Ascending aorta (tissue), 2 donors: ENCODE measurements around the gene DIPK1A. TPM values are rescaled to one million over a fixed set of nuclear protein-coding genes. Genes with fewer than 3 reads are reported as not detected.
A peak's percentile ranks its signal among the peaks of the same experiment; 100 is the strongest.

ENCODE experiments used
- DNase-seq, 2 donors: peaks; one replicate each; pipeline ENCODE4 v3.0.0-alpha.2; 2019; ENCODE audit warnings: low spot score in 2 of 2
- H3K27ac ChIP-seq, 2 donors: fragments of 200-600 bp; sonication (generic); one replicate each; pipeline ENCODE4 v1.5.1; 2016 to 2017; ENCODE audit warnings: mild to moderate bottlenecking in 1 of 2
- H3K27me3 ChIP-seq: fragments of 200-600 bp; sonication (generic); one replicate; pipeline ENCODE4 v1.5.1; 2017
- H3K36me3 ChIP-seq, 2 donors: fragments of 200-600 bp; sonication (generic); one replicate each; pipeline ENCODE4 v1.5.1; 2016
- H3K4me1 ChIP-seq, 2 donors: fragments of 200-600 bp; sonication (generic); one replicate each; pipeline ENCODE4 v1.5.1; 2016 to 2017; ENCODE audit warnings: mild to moderate bottlenecking in 1 of 2
- H3K4me3 ChIP-seq, 2 donors: fragments of 200-600 bp; sonication (generic); one replicate each; pipeline ENCODE4 v1.5.1; 2016 to 2017; ENCODE audit warnings: mild to moderate bottlenecking in 1 of 2
- H3K9me3 ChIP-seq, 2 donors: fragments of 200-600 bp; sonication (generic); one replicate each; pipeline ENCODE4 v1.5.1; 2016
- intact Hi-C: fragments of 100-400 bp; cut with DNase I; formaldehyde crosslinking; loops from one replicate; pipeline ENCODE4 v1.15.1; 2023
- total RNA-seq: library from RNA; depleted of rRNA; stranded (reverse); fragments of >200 nt; gene quantifications from one replicate; pipeline ENCODE4 v1.1.0, GENCODE V29; 2016
- TF ChIP-seq, protein P1 (sequence below), 3 experiments: fragments of 200-600 bp in 2 of 3; fragments of 450-650 bp in 1 of 3; sonication (generic) in 2 of 3; IDR thresholded peaks; one replicate each; pipeline ENCODE4 v1.5.1; 2016 to 2019; ENCODE audit warnings: antibody characterized with exemption in 3 of 3, mild to moderate bottlenecking in 1 of 3, moderate library complexity in 1 of 3

DIPK1A gene
- total RNA-seq, 1 donor from 2014 or later = 7.0 TPM

DNA sequence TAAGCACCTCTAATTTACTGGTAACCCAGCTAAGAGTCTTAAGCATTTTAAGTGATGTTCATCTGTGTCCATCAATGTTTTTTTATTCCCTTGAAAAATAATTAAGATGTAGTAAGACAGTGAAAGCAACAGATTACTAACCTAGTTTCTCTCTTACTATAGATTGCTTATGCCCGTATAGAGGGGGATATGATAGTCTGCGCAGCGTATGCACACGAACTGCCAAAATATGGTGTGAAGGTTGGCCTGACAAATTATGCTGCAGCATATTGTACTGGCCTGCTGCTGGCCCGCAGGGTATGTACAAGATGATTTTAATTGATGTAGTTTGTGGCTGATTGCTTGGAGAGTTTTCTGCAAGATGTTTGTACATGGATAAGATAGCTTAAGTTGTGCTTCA lies 126.6 kb downstream of the DIPK1A start:
- Histone ChIP-seq H3K9me3 (no peaks in the 10 kb centered on the region), H3K4me3 (peak overlapping the region in 1 of 2 donors; percentile 80), H3K27ac (peak overlapping the region in 1 of 2 donors; percentile 90), H3K36me3 (peaks cover 42 to 46% of the 10 kb centered on the region in 2 donors), H3K4me1 (peaks cover 12 to 16% of the 10 kb centered on the region in 2 donors), H3K27me3 (no peaks in the 10 kb centered on the region)
- TF ChIP-seq, protein P1, sequence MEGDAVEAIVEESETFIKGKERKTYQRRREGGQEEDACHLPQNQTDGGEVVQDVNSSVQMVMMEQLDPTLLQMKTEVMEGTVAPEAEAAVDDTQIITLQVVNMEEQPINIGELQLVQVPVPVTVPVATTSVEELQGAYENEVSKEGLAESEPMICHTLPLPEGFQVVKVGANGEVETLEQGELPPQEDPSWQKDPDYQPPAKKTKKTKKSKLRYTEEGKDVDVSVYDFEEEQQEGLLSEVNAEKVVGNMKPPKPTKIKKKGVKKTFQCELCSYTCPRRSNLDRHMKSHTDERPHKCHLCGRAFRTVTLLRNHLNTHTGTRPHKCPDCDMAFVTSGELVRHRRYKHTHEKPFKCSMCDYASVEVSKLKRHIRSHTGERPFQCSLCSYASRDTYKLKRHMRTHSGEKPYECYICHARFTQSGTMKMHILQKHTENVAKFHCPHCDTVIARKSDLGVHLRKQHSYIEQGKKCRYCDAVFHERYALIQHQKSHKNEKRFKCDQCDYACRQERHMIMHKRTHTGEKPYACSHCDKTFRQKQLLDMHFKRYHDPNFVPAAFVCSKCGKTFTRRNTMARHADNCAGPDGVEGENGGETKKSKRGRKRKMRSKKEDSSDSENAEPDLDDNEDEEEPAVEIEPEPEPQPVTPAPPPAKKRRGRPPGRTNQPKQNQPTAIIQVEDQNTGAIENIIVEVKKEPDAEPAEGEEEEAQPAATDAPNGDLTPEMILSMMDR (IDR thresholded peaks at IDR 0.05) = no peak
- no peak for DNase-seq
- intact Hi-C loops = loop anchor here (10.0 kb wide), 3 partner anchors 350 to 1010 kb away; partner anchors contain the start of genes CCDC18, GLMN, RPAP2 and TMED5

DNA sequence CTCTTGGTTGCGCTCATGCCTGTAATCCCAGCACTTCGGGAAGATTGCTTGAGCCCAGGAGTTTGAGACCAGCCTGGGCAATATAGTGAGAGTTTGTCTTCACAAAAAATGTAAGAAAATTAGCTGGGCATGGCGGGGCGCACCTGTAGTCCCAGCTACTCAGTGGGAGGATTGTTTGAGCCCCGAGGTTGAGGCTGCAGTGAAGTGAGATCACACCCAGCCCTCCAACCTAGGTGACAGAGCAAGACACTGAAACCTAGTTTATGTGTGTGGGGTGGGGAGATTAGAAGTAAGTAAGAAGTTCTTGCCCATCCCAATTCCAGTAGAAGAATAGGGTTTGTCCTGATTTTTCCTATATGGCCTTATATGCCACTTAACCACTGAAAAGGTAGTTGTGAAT lies 127.4 kb downstream of the DIPK1A start:
- no peak for DNase-seq
- intact Hi-C loops = loop anchor here (10.0 kb wide), 3 partner anchors 351 to 1011 kb away; partner anchors contain the start of genes CCDC18, GLMN, RPAP2 and TMED5
- Histone ChIP-seq H3K4me1 (peaks cover 12 to 16% of the 10 kb centered on the region in 2 donors), H3K27ac (peak overlapping the region in 1 of 2 donors; percentile 90), H3K4me3 (peak overlapping the region; percentile 80), H3K9me3 (no peaks in the 10 kb centered on the region), H3K36me3 (peaks cover 42 to 43% of the 10 kb centered on the region in 2 donors), H3K27me3 (no peaks in the 10 kb centered on the region)
- TF ChIP-seq, protein P1 (IDR thresholded peaks at IDR 0.05) = no peak

DNA sequence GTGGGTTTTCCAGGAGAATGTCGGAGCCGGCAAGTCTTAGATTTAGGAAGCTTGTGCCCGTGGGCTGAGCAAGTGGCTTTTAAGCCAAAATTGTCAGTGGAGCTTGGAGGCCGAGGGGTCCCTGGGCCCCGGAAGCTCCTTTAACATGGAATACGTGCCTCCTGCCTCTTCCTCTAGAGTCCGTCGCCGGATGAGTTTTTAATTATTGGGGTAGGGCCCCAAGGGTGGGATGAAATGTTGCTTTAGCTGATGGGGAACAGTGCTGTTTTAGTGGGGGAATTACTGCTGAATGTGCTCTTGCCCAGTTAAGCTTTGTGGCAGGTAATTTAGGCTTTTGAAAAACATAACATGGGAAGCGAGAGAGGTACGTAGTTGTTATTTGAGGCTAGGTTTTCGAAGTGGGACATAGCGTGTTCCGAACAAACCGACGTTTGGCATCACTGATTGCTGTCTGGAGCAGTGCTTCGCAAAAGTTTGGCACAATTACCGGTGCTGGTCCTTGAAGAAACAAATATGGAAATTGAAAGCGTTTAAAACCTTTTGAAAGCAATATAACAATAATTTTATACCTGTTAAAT lies 128.6 kb downstream of the DIPK1A start:
- intact Hi-C loops = loop anchor here (1.0 to 10.0 kb wide), 5 partner anchors 47 to 1012 kb away; partner anchors contain the start of genes CCDC18, DIPK1A, EVI5 and GLMN
- no peak for DNase-seq
- H3K36me3 ChIP-seq = peaks cover 30 to 34% of the 10 kb centered on the region in 2 donors
- TF ChIP-seq, protein P1 (IDR thresholded peaks at IDR 0.05) = no peak
- H3K27ac ChIP-seq = peak overlapping the region; percentile 85 to 90
- peak overlapping the region; percentile 80 for H3K4me3 ChIP-seq
- H3K9me3 ChIP-seq = no peaks in the 10 kb centered on the region
- peaks cover 12 to 16% of the 10 kb centered on the region in 2 donors for H3K4me1 ChIP-seq
- no peaks in the 10 kb centered on the region for H3K27me3 ChIP-seq

DNA sequence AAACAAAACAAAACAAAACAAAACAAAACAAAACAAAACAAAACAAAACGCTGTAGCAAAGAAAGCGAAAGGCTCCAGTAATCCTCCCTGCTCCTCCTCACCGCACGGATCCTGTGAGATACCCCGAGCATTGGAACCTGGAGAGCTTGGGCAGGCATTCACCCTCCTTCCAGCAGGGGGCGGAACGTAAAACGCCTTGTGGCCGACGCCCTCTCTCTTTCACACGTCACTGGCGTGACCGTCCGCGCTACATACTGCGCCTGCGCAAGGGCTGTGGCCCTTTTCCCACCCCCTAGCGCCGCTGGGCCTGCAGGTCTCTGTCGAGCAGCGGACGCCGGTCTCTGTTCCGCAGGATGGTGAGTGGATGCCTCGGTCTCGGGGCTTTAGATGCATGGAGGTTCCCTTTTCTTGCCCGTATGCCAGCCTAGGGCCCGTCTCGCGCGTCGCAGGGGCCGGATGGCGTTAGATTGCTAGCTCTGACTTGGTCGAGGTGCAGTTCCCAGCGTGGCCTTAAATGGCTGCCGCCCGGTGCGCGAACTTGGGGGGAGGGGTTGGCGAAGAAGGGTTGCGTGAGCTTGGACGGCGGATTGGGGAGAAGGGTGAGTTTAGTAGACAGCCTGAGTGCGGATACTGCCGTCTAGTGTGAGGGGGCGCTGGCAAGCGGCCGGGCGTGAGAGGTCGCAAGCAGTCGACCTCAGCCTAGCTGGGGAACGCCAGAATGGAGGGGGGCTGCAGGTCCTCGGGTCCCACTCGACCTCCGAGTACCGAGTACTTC lies 129.3 kb downstream of the DIPK1A start, which contains the start of gene RPL5:
Gene RPL5, plus strand, starts transcription at position 279 of the 775 bp plus-strand sequence. Its CDS starts 75 bp downstream, at position 354.
- Histone ChIP-seq H3K4me1 (peaks cover 12 to 16% of the 10 kb centered on the region in 2 donors), H3K27ac (peak within 1 kb of the TSS; percentile 85 to 90), H3K36me3 (peaks cover 23 to 27% of the 10 kb centered on the region in 2 donors), H3K27me3 (no peaks in the 10 kb centered on the region), H3K9me3 (no peaks in the 10 kb centered on the region), H3K4me3 (peak within 1 kb of the TSS; percentile 80)
- peak; percentile 81 to 98 for DNase-seq
- intact Hi-C loops = loop anchor here (1.0 to 10.0 kb wide), 6 partner anchors 27 to 1013 kb away; partner anchors contain the start of genes CCDC18, DIPK1A, EVI5 and GLMN
- TF ChIP-seq, protein P1 (IDR thresholded peaks at IDR 0.05) = peak; percentile 74 to 95 (median 92)

DNA sequence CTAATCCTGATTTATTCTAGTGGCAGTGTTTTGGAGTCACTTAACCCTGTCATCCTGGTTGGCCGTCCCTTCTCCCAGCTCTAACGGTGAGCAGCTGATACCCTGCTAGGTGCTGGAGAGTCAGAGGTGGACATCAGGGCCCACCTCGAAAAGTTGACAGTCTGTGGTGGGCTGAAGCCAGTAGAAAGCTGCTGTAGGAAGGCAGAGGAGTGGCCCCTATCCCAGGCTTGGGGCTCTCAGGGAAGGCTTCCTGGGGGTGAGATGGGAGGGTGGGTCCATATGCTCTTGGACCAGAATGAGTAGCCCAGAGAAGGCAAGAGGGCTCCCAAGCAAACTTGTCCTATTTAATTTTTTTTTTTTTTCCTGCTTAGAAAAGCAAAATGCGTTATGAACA lies 129.9 kb downstream of the DIPK1A start:
- Histone ChIP-seq H3K27me3 (no peaks in the 10 kb centered on the region), H3K4me1 (peaks cover 12 to 16% of the 10 kb centered on the region in 2 donors), H3K36me3 (peaks cover 17 to 23% of the 10 kb centered on the region in 2 donors), H3K27ac (peak overlapping the region in 1 of 2 donors; percentile 90), H3K9me3 (no peaks in the 10 kb centered on the region), H3K4me3 (peak overlapping the region; percentile 80)
- intact Hi-C loops = loop anchor here (2.0 to 10.0 kb wide), 4 partner anchors 27 to 1013 kb away; partner anchors contain the start of genes CCDC18, GLMN, RPAP2 and TMED5
- TF ChIP-seq, protein P1 (IDR thresholded peaks at IDR 0.05) = no peak
- DNase-seq = no peak
